IPS DF 6.9 (cell line): ENCODE results near the gene PVALEF.

ENCODE experiments used
- DNase-seq: peaks from one replicate; pipeline ENCODE4 v3.0.0-alpha.2; 2013; ENCODE audit warnings: low read depth, low spot score
- H3K27ac ChIP-seq: one replicate; pipeline ENCODE4 v1.5.1; 2013; ENCODE audit warnings: low read length, control low read depth
- H3K27me3 ChIP-seq: 2 replicates; pipeline ENCODE4 v1.6.1; 2013; ENCODE audit warnings: mild to moderate bottlenecking, low read length; ENCODE audit not compliant: control insufficient read depth, insufficient read depth
- H3K36me3 ChIP-seq: 2 replicates; pipeline ENCODE4 v1.6.1; 2013; ENCODE audit warnings: low read length; ENCODE audit not compliant: control insufficient read depth, insufficient read depth
- H3K4me1 ChIP-seq: 2 replicates; pipeline ENCODE4 v1.6.1; 2013; ENCODE audit warnings: low read length; ENCODE audit not compliant: control insufficient read depth, insufficient read depth
- H3K4me3 ChIP-seq: 2 replicates; pipeline ENCODE4 v1.5.1; 2013; ENCODE audit warnings: mild to moderate bottlenecking, low read length
- H3K9me3 ChIP-seq: 2 replicates; pipeline ENCODE4 v1.6.1; 2013; ENCODE audit warnings: low read length, inconsistent platforms; ENCODE audit not compliant: control insufficient read depth, insufficient read depth
- WGBS: extraction: QIAGEN DNeasy Blood & Tissue Kit; methylation state at CpG from one replicate; pipeline ENCODE4 v1.1.7; 2013; ENCODE audit warnings: mixed read lengths, missing lambda C conversion rate; ENCODE audit not compliant: insufficient read length, insufficient coverage; 5-methylcytosine and 5-hydroxymethylcytosine counted together

The PVALEF gene

GRCh38 chr17:81197831-81198490 is 32.7 kb downstream of the PVALEF start:
- no CpG with 5 or more reads among the region's 21 CpGs for WGBS
- Histone ChIP-seq H3K27ac (no peak overlapping the region), H3K4me3 (no peak overlapping the region), H3K27me3 (no peaks in the 10 kb centered on the region), H3K4me1 (no peaks in the 10 kb centered on the region), H3K36me3 (peaks cover 29% of the 10 kb centered on the region), H3K9me3 (no peaks in the 10 kb centered on the region)
- DNase-seq: no peak

- Histone ChIP-seq H3K9me3 (no peaks in the 10 kb centered on the region), H3K27ac (no peak overlapping the region), H3K27me3 (no peaks in the 10 kb centered on the region), H3K4me1 (no peaks in the 10 kb centered on the region), H3K4me3 (no peak overlapping the region), H3K36me3 (peaks cover 24% of the 10 kb centered on the region)
- WGBS: no CpG with 5 or more reads among the region's 22 CpGs
- no peak for DNase-seq
These were observed 33.6 kb downstream of the PVALEF start for GRCh38 chr17:81198826-81199481.

- Histone ChIP-seq H3K27me3 (no peaks in the 10 kb centered on the region), H3K4me3 (no peak overlapping the region), H3K9me3 (no peaks in the 10 kb centered on the region), H3K27ac (no peak overlapping the region), H3K4me1 (no peaks in the 10 kb centered on the region), H3K36me3 (peaks cover 24% of the 10 kb centered on the region)
- no peak for DNase-seq
- no CpG with 5 or more reads among the region's 18 CpGs for WGBS
These were observed 34.1 kb downstream of the PVALEF start for GRCh38 chr17:81199482-81199830.

- WGBS: no CpG with 5 or more reads among the region's 18 CpGs
These were observed 34.9 kb downstream of the PVALEF start for GRCh38 chr17:81200201-81200600.

GRCh38 chr17:81200695-81201580 is 35.6 kb downstream of the PVALEF start:
- WGBS: no CpG with 5 or more reads among the region's 27 CpGs
- peaks cover 21% of the 10 kb centered on the region for H3K36me3 ChIP-seq
- H3K4me3 ChIP-seq: no peak overlapping the region
- H3K4me1 ChIP-seq: no peaks in the 10 kb centered on the region
- H3K27me3 ChIP-seq: no peaks in the 10 kb centered on the region
- H3K9me3 ChIP-seq: no peaks in the 10 kb centered on the region
- DNase-seq: no peak
- no peak overlapping the region for H3K27ac ChIP-seq

More at GRCh38 chr17:81200201-81200600, 34.9 kb downstream of the PVALEF start:
- H3K27ac ChIP-seq: no peak overlapping the region
- DNase-seq: no peak
- H3K4me1 ChIP-seq: no peaks in the 10 kb centered on the region
- no peak overlapping the region for H3K4me3 ChIP-seq
- H3K27me3 ChIP-seq: no peaks in the 10 kb centered on the region
- no peaks in the 10 kb centered on the region for H3K9me3 ChIP-seq
- H3K36me3 ChIP-seq: peaks cover 24% of the 10 kb centered on the region

GRCh38 chr17:81202318-81202717 is 37.0 kb downstream of the PVALEF start:
- DNase-seq: no peak
- Histone ChIP-seq H3K27ac (no peak overlapping the region), H3K4me3 (no peak overlapping the region), H3K4me1 (no peaks in the 10 kb centered on the region), H3K36me3 (peaks cover 21% of the 10 kb centered on the region), H3K9me3 (no peaks in the 10 kb centered on the region), H3K27me3 (no peaks in the 10 kb centered on the region)
- no CpG with 5 or more reads among the region's 10 CpGs for whole genome bisulfite sequencing

GRCh38 chr17:81203136-81203535 is 37.8 kb downstream of the PVALEF start:
- Histone ChIP-seq H3K27me3 (no peaks in the 10 kb centered on the region), H3K36me3 (peaks cover 22% of the 10 kb centered on the region), H3K4me3 (no peak overlapping the region), H3K27ac (no peak overlapping the region), H3K9me3 (no peaks in the 10 kb centered on the region), H3K4me1 (0 out of 2 replicates have a peak, but pooled peaks cover 1% of the 10 kb centered on the region)
- no CpG with 5 or more reads among the region's 20 CpGs for WGBS
- no peak for DNase-seq

DNA sequence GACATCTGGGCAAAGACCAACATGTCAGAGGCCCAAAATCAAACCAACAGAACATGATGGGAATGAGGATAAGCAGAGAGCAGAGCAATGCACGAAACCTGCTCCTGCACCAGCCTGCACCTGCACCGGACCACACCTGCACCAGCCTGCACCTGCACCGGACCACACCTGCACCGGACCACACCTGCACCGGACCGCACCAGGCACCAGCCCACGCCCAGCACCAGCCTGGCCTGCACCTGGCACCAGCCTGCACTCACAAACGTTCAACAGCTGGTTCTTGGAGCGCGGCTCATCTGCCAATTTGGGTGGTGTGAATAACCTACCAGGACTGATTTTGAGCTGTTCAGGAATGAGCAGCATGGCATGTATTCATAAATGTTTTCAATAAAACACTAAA is 39.3 kb downstream of the PVALEF start:
- WGBS: no CpG with 5 or more reads among the region's 10 CpGs

DNA sequence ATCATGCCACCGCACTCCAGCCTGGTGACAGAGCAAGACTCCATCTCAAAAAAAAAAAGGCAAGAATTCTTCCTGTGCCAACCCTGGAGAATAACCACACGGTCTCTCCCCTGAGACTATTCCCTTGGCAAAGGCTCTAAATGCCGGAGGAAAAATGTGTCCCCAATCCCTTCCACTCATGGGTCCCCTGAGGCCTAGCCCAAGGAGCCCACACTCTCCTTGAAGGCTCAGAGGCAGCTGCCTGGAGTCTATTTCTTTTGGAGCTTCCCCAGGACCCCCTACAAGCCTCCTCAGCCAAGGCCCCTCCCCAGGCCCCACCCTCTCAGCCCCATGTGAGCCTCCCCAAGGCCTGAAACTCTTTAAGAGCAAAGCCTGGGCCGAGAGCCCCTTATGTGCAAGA is 40.9 kb downstream of the PVALEF start:
- H3K27ac ChIP-seq: no peak overlapping the region
- no peaks in the 10 kb centered on the region for H3K27me3 ChIP-seq
- H3K9me3 ChIP-seq: no peaks in the 10 kb centered on the region
- no peak for DNase-seq
- 0 out of 2 replicates have a peak, but pooled peaks cover 1% of the 10 kb centered on the region for H3K4me1 ChIP-seq
- WGBS: no CpG with 5 or more reads among the region's 4 CpGs
- H3K36me3 ChIP-seq: peaks cover 7% of the 10 kb centered on the region
- H3K4me3 ChIP-seq: no peak overlapping the region

More for the DNA sequence above, 39.3 kb downstream of the PVALEF start:
- H3K9me3 ChIP-seq: no peaks in the 10 kb centered on the region
- H3K4me3 ChIP-seq: no peak overlapping the region
- DNase-seq: no peak
- no peaks in the 10 kb centered on the region for H3K27me3 ChIP-seq
- peaks cover 16% of the 10 kb centered on the region for H3K36me3 ChIP-seq
- H3K27ac ChIP-seq: no peak overlapping the region
- H3K4me1 ChIP-seq: 0 out of 2 replicates have a peak, but pooled peaks cover 1% of the 10 kb centered on the region

- Histone ChIP-seq H3K27me3 (no peaks in the 10 kb centered on the region), H3K27ac (no peak overlapping the region), H3K4me3 (no peak overlapping the region), H3K4me1 (0 out of 2 replicates have a peak, but pooled peaks cover 1% of the 10 kb centered on the region), H3K9me3 (no peaks in the 10 kb centered on the region), H3K36me3 (peaks cover 7% of the 10 kb centered on the region)
- WGBS: no CpG with 5 or more reads among the region's 12 CpGs
- no peak for DNase-seq
These were observed 41.4 kb downstream of the PVALEF start for GRCh38 chr17:81206657-81207056.
